GM11168 (cell line): ENCODE results near the gene SLC35D1.

Source experiments
- in situ Hi-C: fragments of 300-500 bp; cut with MboI; formaldehyde crosslinking; loops from one replicate; pipeline ENCODE4 v1.12.0; 2022; ENCODE audit warnings: low sequenced_read_pairs; ENCODE audit not compliant: unreplicated experiment

Gene SLC35D1

GRCh38 chr1:67051196-67051595 is 2.8 kb downstream of the SLC35D1 start:
- in situ Hi-C loops: no loop called here

- in situ Hi-C loops: no loop called here
Measured at GRCh38 chr1:67044631-67045270, 9.2 kb downstream of the SLC35D1 start.

- in situ Hi-C loops: no loop called here
Measured at GRCh38 chr1:67043366-67043765, 10.6 kb downstream of the SLC35D1 start.

GRCh38 chr1:67041841-67042503 is 12.0 kb downstream of the SLC35D1 start:
- in situ Hi-C loops: no loop called here

GRCh38 chr1:67040405-67040804 is 13.5 kb downstream of the SLC35D1 start:
- in situ Hi-C loops: no loop called here

- in situ Hi-C loops: no loop called here
Measured at GRCh38 chr1:67031859-67032247, 22.1 kb downstream of the SLC35D1 start.

DNA sequence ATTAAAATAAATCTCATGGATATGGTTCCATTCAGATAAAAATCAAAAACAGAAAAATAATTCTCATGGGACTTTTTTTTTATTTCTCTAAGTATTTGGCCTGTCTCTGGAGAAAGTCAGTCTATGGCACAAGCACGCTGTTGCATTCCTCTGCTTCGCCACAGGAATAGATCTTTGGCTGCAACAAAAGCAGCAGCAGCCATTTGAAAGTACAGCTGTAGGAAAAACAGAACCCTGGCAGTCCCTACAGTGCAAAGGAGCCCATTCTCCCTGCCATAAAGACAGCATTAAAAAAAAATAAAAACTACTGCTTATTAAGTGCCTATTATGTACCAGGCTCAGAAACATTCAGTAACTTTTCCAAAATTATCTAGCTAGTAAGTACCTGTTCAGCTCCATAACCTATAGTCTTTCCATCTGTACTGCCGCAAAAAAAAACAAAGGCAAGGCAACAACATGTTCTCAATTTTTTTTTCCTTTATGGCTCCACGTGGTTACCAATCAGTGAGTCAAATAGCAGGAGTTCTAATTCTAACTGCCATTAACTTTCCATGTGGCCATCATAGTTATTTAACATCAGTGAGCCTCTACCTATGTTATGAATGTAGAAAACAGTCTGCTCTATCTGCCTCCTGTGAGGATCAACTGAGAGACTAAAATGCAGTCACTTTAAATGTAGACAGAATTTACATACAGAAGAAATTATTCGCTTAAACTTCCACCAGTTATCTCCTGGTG is 22.7 kb downstream of the SLC35D1 start:
- in situ Hi-C loops: no loop called here

DNA sequence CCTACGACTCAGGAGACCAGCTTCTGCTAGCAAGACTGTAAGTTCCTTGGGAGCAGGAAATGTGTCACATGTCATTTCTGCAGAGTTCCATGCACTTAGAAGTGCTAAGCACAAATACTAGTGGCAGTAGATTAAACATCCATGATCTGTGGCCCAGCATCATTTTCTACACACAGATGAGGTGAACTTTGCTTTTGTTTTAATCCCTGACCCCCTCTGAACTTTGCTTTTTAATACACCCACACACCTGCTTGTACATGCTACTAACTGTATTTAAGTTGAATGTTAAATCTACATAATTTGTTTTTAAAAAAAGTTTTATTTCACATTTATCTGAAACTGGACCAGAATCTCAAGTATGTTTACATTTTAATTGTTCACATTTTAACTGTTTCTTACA is 24.5 kb downstream of the SLC35D1 start:
- in situ Hi-C loops: no loop called here

GRCh38 chr1:67020765-67021164 is 33.2 kb downstream of the SLC35D1 start:
- in situ Hi-C loops: no loop called here

GRCh38 chr1:67020304-67020703 is 33.6 kb downstream of the SLC35D1 start:
- in situ Hi-C loops: no loop called here

DNA sequence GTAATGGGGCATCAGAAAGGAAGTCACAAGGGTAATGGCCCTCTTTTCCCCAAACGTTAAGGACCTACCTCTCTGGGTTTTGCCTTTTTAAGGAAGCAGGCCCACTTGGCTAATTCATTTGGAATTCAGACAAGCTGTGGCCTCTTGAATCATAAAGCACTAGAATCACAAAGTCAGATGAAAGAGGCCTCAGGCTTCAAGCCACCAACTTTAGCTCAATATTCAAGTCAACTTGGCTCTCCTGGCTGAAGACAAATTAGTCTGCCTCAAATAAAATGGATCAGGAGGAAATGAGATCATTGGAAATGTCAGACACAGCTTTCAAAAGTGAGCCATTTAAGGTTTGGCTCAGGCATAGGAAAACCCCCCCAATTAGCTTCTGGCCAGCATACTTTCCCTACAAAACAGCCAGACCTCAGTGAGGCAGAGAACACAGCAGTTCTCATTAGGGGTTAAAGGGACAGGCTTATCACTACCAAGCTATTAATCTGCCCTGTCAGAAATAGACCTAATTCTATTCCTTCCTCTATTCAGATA is 34.3 kb downstream of the SLC35D1 start:
- in situ Hi-C loops: no loop called here

- in situ Hi-C loops: no loop called here
Measured at GRCh38 chr1:67019121-67019520, 34.8 kb downstream of the SLC35D1 start.

GRCh38 chr1:67018574-67018973 is 35.4 kb downstream of the SLC35D1 start:
- in situ Hi-C loops: no loop called here

GRCh38 chr1:67013573-67013972 is 40.4 kb downstream of the SLC35D1 start:
- in situ Hi-C loops: no loop called here

GRCh38 chr1:67009792-67010191 is 44.2 kb downstream of the SLC35D1 start:
- in situ Hi-C loops: loop anchor here (10.0 kb wide), 1 partner anchor 135 kb away; no protein-coding TSS in a partner anchor

- in situ Hi-C loops: loop anchor here (10.0 kb wide), 1 partner anchor 140 kb away; no protein-coding TSS in a partner anchor
Measured at GRCh38 chr1:67005068-67005467, 48.9 kb downstream of the SLC35D1 start.

GRCh38 chr1:67004176-67004575 is 49.8 kb downstream of the SLC35D1 start:
- in situ Hi-C loops: loop anchor here (10.0 kb wide), 1 partner anchor 141 kb away; no protein-coding TSS in a partner anchor

- in situ Hi-C loops: loop anchor here (10.0 kb wide), 1 partner anchor 143 kb away; no protein-coding TSS in a partner anchor
Measured at GRCh38 chr1:67001682-67002425, 52.1 kb downstream of the SLC35D1 start.

- in situ Hi-C loops: loop anchor here (10.0 kb wide), 1 partner anchor 145 kb away; no protein-coding TSS in a partner anchor
Measured at GRCh38 chr1:66999640-67000400, 54.1 kb downstream of the SLC35D1 start.
